SK-N-SH (cell line): ENCODE results near the gene EEF1AKMT4. TPM values are rescaled to one million over a fixed set of nuclear protein-coding genes. Genes with fewer than 3 reads are reported as not detected.

Experiments
- CTCF ChIA-PET: fragments of 300-600, 350-600 bp; formaldehyde crosslinking; extraction: SDS; loops from one replicate; lab custom pipeline; 2021; lab: Yijun Ruan, JAX
- POLR2A ChIA-PET: fragments of 350-600 bp; sonication (Branson Sonifier 250); formaldehyde crosslinking; extraction: SDS; loops from one replicate; lab custom pipeline; 2020; ENCODE audit warnings: antibody characterized with exemption, inconsistent platforms; lab: Yijun Ruan, JAX
- DNase-seq: peaks from one replicate; pipeline ENCODE4 v3.0.0; 2012
- H2AFZ ChIP-seq: fragments of 200-600 bp; sonication (generic); 2 replicates; pipeline ENCODE4 v1.8.1; 2016; ENCODE audit warnings: antibody characterized with exemption, mild to moderate bottlenecking, low read depth
- H3F3A ChIP-seq: fragments of 200-600 bp; sonication (generic); replicated peaks from 2 replicates; pipeline ENCODE3; 2016; ENCODE audit warnings: antibody characterized with exemption, mild to moderate bottlenecking; ENCODE audit not compliant: insufficient read depth
- H3K27ac ChIP-seq, 2 experiments: fragments of 200-500 bp in 1 of 2; fragments of 200-600 bp in 1 of 2; sonication (Bioruptor generic) in 1 of 2; sonication (generic), shearing (Covaris generic) in 1 of 2; 2 replicates each; pipeline versions ENCODE4 v1.5.1 to v1.6.1; 2014 to 2016; ENCODE audit warnings: low read depth in 2 of 2, inconsistent platforms in 1 of 2, low read length in 1 of 2, mild to moderate bottlenecking in 1 of 2, mixed read lengths in 1 of 2
- H3K27me3 ChIP-seq: fragments of 200-600 bp; sonication (generic), shearing (Covaris generic); 2 replicates; pipeline ENCODE4 v1.6.1; 2016; ENCODE audit warnings: mixed run types; ENCODE audit not compliant: insufficient read depth
- H3K36me3 ChIP-seq, 2 experiments: fragments of 200-500 bp in 1 of 2; fragments of 200-600 bp in 1 of 2; sonication (Bioruptor generic) in 1 of 2; sonication (generic) in 1 of 2; replicated peaks in 1 of 2; 2 replicates each; pipeline versions ENCODE3 to v1.5.1; 2014 to 2016; ENCODE audit warnings: low read length in 1 of 2, mild to moderate bottlenecking in 1 of 2; ENCODE audit not compliant: insufficient read depth in 2 of 2, control insufficient read depth in 1 of 2
- H3K4me1 ChIP-seq, 2 experiments: fragments of 200-500 bp in 1 of 2; fragments of 200-600 bp in 1 of 2; sonication (Bioruptor generic) in 1 of 2; sonication (generic), shearing (Covaris generic) in 1 of 2; 2 replicates each; pipeline versions ENCODE4 v1.5.1 to v1.6.1; 2014 to 2016; ENCODE audit warnings: low read depth in 1 of 2, low read length in 1 of 2, mixed run types in 1 of 2; ENCODE audit not compliant: insufficient read depth in 2 of 2, control insufficient read depth in 1 of 2
- H3K4me2 ChIP-seq: fragments of 200-600 bp; sonication (generic), shearing (Covaris generic); 2 replicates; pipeline ENCODE4 v1.6.1; 2017; ENCODE audit warnings: mixed run types
- H3K4me3 ChIP-seq, 2 experiments: fragments of 200-500 bp in 1 of 2; fragments of 200-600 bp in 1 of 2; sonication (Bioruptor generic) in 1 of 2; sonication (generic), shearing (Covaris generic) in 1 of 2; 2 replicates each; pipeline versions ENCODE4 v1.5.1 to v1.8.1; 2014 to 2016; ENCODE audit warnings: low read depth in 2 of 2, inconsistent platforms in 1 of 2, low read length in 1 of 2, mild to moderate bottlenecking in 1 of 2, mixed read lengths in 1 of 2, moderate library complexity in 1 of 2
- H3K79me2 ChIP-seq: fragments of 200-600 bp; sonication (generic); 2 replicates; pipeline ENCODE4 v1.8.1; 2017; ENCODE audit warnings: mild to moderate bottlenecking; ENCODE audit not compliant: insufficient read depth
- H3K9ac ChIP-seq: fragments of 200-600 bp; sonication (generic); 2 replicates; pipeline ENCODE4 v1.6.1; 2017; ENCODE audit warnings: mixed run types
- H3K9me2 ChIP-seq: fragments of 200-600 bp; sonication (generic); 2 replicates; pipeline ENCODE4 v1.6.1; 2017; ENCODE audit warnings: mixed run types
- H3K9me3 ChIP-seq: fragments of 200-600 bp; sonication (generic); 2 replicates; pipeline ENCODE4 v1.6.1; 2017; ENCODE audit warnings: mixed run types, mild to moderate bottlenecking, moderate library complexity
- H4K20me1 ChIP-seq: fragments of 200-600 bp; sonication (generic); 2 replicates; pipeline ENCODE4 v1.6.1; 2017; ENCODE audit warnings: mild to moderate bottlenecking, mixed run types; ENCODE audit not compliant: insufficient read depth
- CHD2 ChIP-seq: fragments of 150-350 bp; IDR thresholded peaks from 2 replicates; pipeline ENCODE4 v1.6.1; 2018; ENCODE audit warnings: low read length; ENCODE audit not compliant: partially characterized antibody
- EP300 ChIP-seq, 2 experiments: IDR thresholded peaks; 2 replicates each; pipeline versions ENCODE4 v1.4.0 to v1.6.1; 2012; ENCODE audit warnings: borderline replicate concordance in 1 of 2, low read depth in 1 of 2, low read length in 1 of 2
- FOXM1 ChIP-seq: IDR thresholded peaks from 2 replicates; pipeline ENCODE4 v1.4.0; 2012; ENCODE audit warnings: low read depth, mild to moderate bottlenecking
- GABPA ChIP-seq: IDR thresholded peaks from 2 replicates; pipeline ENCODE4 v1.4.0; 2012; ENCODE audit warnings: low read depth, mild to moderate bottlenecking
- GATA2 ChIP-seq: sonication (generic); formaldehyde crosslinking; IDR thresholded peaks from 2 replicates; pipeline ENCODE4 v1.5.0; 2020; ENCODE audit warnings: mild to moderate bottlenecking, missing genetic modification reagents
- MXI1 ChIP-seq: IDR thresholded peaks from 2 replicates; pipeline ENCODE4 v1.6.1; 2012; ENCODE audit warnings: mild to moderate bottlenecking, low read depth, low read length, improper control_type of control experiment
- RAD21 ChIP-seq: IDR thresholded peaks from 2 replicates; pipeline ENCODE4 v1.6.1; 2012; ENCODE audit warnings: mild to moderate bottlenecking, low read length
- RCOR1 ChIP-seq: fragments of 150-350 bp; IDR thresholded peaks from 2 replicates; pipeline ENCODE4 v1.6.1; 2017; ENCODE audit warnings: antibody characterized with exemption, low read length
- REST ChIP-seq: IDR thresholded peaks from 2 replicates; pipeline ENCODE4 v1.6.1; 2012; ENCODE audit warnings: mild to moderate bottlenecking, low read depth, low read length, moderate library complexity
- SIN3A ChIP-seq: IDR thresholded peaks from 2 replicates; pipeline ENCODE4 v1.6.1; 2012; ENCODE audit warnings: low read depth, mild to moderate bottlenecking, low read length, moderate library complexity, borderline replicate concordance
- SMC3 ChIP-seq: IDR thresholded peaks from 2 replicates; pipeline ENCODE4 v1.6.1; 2012; ENCODE audit warnings: low read depth, low read length, improper control_type of control experiment
- USF1 ChIP-seq: IDR thresholded peaks from 2 replicates; pipeline ENCODE4 v1.4.0; 2012; ENCODE audit warnings: low read depth, borderline replicate concordance
- WGBS: methylation state at CpG from one replicate; pipeline ENCODE4 v1.1.6; 2017; ENCODE audit warnings: low lambda C conversion rate; 5-methylcytosine and 5-hydroxymethylcytosine counted together
- polyA plus RNA-seq, 3 experiments: library from polyadenylated mRNA; depleted of rRNA; stranded (reverse); fragments of >200 nt; gene quantifications; 2 replicates each; pipeline ENCODE4 v1.2.3, GENCODE V29; 2012
- TF ChIP-seq, protein P1 (sequence below): fragments of 200-600 bp; sonication (generic); IDR thresholded peaks from 2 replicates; pipeline ENCODE4 v1.6.1; 2017; ENCODE audit warnings: antibody characterized with exemption, mild to moderate bottlenecking, moderate library complexity

The EEF1AKMT4 gene
- polyA plus RNA-seq, 1 of the 3 experiments (the other 2 are of a cell fraction) = 9.3 TPM

DNA sequence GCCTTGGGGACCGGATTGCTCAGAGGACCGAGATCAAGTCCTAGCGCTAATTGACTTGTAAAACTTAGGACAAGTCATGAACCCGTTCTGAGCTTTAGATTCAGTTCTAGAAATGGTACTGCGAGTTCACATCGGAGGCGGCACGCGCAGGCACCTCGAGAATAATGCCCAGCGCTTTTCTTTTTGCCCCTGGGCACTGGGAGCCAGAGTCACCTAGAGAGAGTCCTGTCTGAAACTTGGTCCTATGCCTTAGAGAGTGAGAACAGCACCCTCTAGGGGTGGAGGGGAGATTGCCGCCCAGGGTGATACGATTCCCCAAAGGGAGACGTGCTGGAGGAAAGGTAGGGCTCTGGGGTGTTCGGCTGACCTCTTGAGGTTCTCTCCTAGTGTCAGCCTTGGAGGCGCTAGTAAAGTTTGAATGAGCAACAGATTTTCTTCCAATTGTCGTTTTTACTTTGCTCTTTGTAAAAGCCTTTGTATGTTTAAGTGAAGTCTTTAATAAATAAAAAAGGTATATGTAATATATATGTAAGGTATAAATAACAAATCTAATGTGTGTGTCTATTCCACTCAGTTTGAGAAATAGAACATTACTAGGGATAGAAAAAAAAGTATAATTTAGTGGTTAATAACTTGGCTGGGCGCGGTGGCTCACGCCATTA is 826 bp downstream of the EEF1AKMT4 start:
- Histone ChIP-seq H3K4me1 (peaks cover 0 to 3% of the 10 kb centered on the region in 2 experiments; a peak in 2 of 4 replicates), H2AFZ (peak overlapping the region; percentile 99; the same call in 1 of the 2 replicates), H3K4me3 (peak overlapping the region; percentile 94 to 97), H3K9me3 (no peaks in the 10 kb centered on the region), H3K4me2 (peak overlapping the region; percentile 100), H3K9ac (peak overlapping the region; percentile 82; the same call in 1 of the 2 replicates), H3F3A (peaks cover 10% of the 10 kb centered on the region), H3K27ac (peak overlapping the region; percentile 52 to 77), H3K27me3 (no peaks in the 10 kb centered on the region), H3K36me3 (peaks cover 4 to 5% of the 10 kb centered on the region in 2 experiments), H3K79me2 (peaks cover 22% of the 10 kb centered on the region), H3K9me2 (no peaks in the 10 kb centered on the region), H4K20me1 (no peaks in the 10 kb centered on the region)
- DNase-seq = peak; percentile 85
- 19% methylated on average over 17 of the region's 20 CpGs for WGBS
- ChIA-PET POLR2A (interaction anchor here (0.8 kb wide), 1 partner anchor 73 kb away, joined by 3 read pairs; no protein-coding TSS in a partner anchor), CTCF (interaction anchor here (0.6 to 3.4 kb wide), 59 partner anchors 8 to 418 kb away, joined by 3 to 30 read pairs (median 5); partner anchors contain the start of genes ABCF3, AP2M1, CAMK2N2 and EIF2B5)
- TF ChIP-seq FOXM1 (no peak), RAD21 (peak; percentile 79), CHD2 (peak; percentile 33), RCOR1 (peak; percentile 50; the same call in 1 of the 2 replicates), SIN3A (no peak), EP300 (IDR thresholded peaks at IDR 0.05; ENCODE audit: borderline replicate concordance in 1 of 2, low read depth in 1 of 2, low read length in 1 of 2) (no peak), GATA2 (no peak), MXI1 (peak; percentile 51; the same call in 1 of the 2 replicates), REST (0 out of 2 replicates have a peak, but pooled peaks have one; percentile 23), USF1 (no peak), GABPA (no peak), SMC3 (peak; percentile 82)
- TF ChIP-seq, protein P1, sequence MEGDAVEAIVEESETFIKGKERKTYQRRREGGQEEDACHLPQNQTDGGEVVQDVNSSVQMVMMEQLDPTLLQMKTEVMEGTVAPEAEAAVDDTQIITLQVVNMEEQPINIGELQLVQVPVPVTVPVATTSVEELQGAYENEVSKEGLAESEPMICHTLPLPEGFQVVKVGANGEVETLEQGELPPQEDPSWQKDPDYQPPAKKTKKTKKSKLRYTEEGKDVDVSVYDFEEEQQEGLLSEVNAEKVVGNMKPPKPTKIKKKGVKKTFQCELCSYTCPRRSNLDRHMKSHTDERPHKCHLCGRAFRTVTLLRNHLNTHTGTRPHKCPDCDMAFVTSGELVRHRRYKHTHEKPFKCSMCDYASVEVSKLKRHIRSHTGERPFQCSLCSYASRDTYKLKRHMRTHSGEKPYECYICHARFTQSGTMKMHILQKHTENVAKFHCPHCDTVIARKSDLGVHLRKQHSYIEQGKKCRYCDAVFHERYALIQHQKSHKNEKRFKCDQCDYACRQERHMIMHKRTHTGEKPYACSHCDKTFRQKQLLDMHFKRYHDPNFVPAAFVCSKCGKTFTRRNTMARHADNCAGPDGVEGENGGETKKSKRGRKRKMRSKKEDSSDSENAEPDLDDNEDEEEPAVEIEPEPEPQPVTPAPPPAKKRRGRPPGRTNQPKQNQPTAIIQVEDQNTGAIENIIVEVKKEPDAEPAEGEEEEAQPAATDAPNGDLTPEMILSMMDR = peak; percentile 89
